NB4 (cell line): ENCODE results near the gene CBLB.

ENCODE experiments used
- DNase-seq: peaks from one replicate; pipeline ENCODE4 v3.0.0; 2010; ENCODE audit warnings: low read depth
- H3K4me3 ChIP-seq: one replicate; pipeline ENCODE4 v1.5.1; 2011; ENCODE audit warnings: mild to moderate bottlenecking, low read depth, low read length, moderate library complexity
- MYC ChIP-seq: IDR thresholded peaks from 2 replicates; pipeline ENCODE4 v1.6.1; 2011; ENCODE audit warnings: low read depth, low read length
- POLR2A ChIP-seq: IDR thresholded peaks from 2 replicates; pipeline ENCODE4 v1.6.1; 2011; ENCODE audit warnings: mild to moderate bottlenecking; ENCODE audit not compliant: insufficient read length; ENCODE audit errors: extremely low read depth
- TF ChIP-seq, protein P1 (sequence below): IDR thresholded peaks from 2 replicates; pipeline ENCODE4 v1.6.1; 2011; ENCODE audit warnings: low read depth, low read length
- TF ChIP-seq, protein P2 (sequence below): IDR thresholded peaks from one replicate; pipeline ENCODE4 v1.5.1; 2012; ENCODE audit warnings: low read depth, low read length

Gene CBLB

DNA sequence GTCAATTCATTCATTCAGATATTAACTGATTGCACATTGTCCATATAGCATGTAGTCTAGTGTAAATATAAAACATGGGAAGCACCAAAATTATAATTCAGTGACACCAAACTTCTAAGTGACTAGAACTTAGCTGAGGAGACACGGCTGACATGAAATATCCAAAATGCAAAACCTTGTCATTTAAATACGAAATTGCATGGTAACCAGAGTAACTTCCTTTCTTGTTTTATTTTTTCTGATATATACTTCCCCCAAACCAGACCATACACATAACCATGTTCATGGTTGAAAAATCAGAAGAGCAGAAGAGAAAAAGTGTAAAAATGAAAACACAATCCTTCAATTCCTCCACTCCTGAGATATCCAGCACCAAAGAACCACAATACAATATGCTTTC lies 38.0 kb downstream of the CBLB start:
- no peak overlapping the region for H3K4me3 ChIP-seq
- DNase-seq: no peak
- TF ChIP-seq, protein P1, sequence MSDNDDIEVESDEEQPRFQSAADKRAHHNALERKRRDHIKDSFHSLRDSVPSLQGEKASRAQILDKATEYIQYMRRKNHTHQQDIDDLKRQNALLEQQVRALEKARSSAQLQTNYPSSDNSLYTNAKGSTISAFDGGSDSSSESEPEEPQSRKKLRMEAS: no peak

DNA sequence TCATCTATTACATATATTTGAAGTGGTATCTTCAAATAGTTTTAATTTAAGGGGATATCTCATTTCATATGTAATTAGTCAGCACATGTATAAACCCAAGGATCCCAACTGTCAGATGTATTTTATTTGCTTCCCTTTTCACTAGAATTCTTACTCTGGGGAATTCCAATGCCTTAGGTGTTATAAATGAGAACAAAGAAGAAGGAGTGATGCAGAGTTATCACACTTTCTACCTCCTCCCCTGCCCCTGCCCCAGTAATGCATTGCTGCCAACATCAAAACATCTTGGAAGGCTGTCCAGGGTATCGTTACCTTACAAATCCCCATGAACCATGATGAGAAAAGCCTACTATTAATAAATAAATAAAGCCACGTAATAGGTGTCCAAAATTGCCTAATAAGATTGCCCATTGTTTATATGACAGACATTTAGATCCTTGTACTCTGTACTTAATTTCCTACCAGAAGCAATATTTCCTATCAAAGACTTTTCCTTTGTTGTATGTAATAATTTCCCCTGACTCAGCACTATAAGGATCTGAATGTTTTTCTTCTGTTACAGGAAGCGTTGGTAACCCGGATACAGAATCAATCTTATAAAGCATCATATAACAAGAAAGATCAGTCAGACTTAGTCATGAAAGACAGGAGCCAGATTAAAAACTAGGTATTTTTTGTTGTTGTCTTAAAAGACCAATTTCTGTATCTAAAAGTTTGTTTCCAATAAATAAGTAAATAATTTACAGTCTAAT lies 38.8 kb downstream of the CBLB start:
- no peak for TF ChIP-seq MYC
- TF ChIP-seq POLR2A: no peak
- TF ChIP-seq, protein P1: no peak
- TF ChIP-seq, protein P2, sequence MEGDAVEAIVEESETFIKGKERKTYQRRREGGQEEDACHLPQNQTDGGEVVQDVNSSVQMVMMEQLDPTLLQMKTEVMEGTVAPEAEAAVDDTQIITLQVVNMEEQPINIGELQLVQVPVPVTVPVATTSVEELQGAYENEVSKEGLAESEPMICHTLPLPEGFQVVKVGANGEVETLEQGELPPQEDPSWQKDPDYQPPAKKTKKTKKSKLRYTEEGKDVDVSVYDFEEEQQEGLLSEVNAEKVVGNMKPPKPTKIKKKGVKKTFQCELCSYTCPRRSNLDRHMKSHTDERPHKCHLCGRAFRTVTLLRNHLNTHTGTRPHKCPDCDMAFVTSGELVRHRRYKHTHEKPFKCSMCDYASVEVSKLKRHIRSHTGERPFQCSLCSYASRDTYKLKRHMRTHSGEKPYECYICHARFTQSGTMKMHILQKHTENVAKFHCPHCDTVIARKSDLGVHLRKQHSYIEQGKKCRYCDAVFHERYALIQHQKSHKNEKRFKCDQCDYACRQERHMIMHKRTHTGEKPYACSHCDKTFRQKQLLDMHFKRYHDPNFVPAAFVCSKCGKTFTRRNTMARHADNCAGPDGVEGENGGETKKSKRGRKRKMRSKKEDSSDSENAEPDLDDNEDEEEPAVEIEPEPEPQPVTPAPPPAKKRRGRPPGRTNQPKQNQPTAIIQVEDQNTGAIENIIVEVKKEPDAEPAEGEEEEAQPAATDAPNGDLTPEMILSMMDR: no peak
- no peak overlapping the region for H3K4me3 ChIP-seq
- DNase-seq: no peak

DNA sequence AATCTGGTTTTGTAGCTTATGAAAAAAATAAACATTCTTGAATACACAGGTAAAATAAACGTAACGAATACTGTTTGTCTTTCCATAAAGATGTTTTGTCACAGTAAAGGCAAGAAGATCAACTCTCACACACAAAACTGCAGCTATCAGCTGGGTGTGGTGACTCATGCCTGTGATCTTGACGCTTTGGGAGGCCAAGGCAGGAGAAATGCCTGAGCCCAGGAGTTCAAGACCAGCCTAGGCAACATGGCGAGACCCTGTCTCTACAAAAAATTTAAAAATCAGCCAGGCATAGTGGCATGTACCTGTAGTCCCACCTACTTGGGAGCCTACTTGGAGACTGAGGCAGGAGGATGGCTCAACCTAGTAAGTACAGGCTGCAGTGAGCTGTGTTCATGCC lies 39.6 kb downstream of the CBLB start:
- TF ChIP-seq, protein P1: no peak
- TF ChIP-seq MYC (no peak), POLR2A (no peak)
- TF ChIP-seq, protein P2: no peak
- DNase-seq: no peak
- H3K4me3 ChIP-seq: no peak overlapping the region

DNA sequence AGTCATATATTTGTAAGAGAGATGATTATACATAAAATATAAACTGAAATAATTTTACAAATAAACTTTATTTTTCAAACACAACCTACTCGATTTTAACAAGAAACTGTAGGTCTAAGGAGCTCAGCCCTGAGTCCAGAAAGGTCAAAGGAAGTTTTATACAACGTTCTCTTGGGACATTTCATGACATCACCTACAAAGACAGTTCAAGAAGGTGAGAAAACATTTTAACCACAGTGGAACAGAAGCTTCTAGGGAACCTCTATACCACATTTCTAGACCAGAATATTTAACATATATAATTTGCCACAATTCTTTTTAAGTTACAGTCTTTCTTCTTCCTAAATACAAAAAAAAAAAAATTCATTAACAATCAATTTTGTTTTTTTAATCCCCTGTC lies 40.1 kb downstream of the CBLB start:
- H3K4me3 ChIP-seq: no peak overlapping the region
- DNase-seq: no peak
- TF ChIP-seq, protein P1: no peak
- TF ChIP-seq, protein P2: no peak
- TF ChIP-seq POLR2A: no peak
- no peak for TF ChIP-seq MYC

DNA sequence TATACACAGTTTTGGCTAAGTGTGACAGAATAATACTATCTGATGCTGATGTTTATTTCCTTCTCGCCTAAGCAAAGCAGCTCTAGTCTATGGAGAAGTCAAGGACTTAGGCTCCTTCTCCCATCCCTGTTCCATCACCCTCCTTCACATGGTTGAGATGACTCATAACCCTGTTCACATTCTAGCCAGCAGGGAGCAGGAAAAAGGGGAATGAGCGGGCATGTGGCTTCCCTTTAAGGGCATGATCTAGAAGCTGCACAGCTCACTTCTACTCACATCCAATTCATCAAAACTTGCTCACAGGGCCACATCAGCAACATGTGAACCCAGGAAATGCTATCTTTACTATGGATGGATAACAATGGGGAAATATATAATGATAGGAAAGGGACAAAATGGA lies 40.9 kb downstream of the CBLB start:
- H3K4me3 ChIP-seq: no peak overlapping the region
- TF ChIP-seq MYC (no peak), POLR2A (no peak)
- TF ChIP-seq, protein P2: no peak
- TF ChIP-seq, protein P1: no peak
- peak; percentile 22 for DNase-seq

DNA sequence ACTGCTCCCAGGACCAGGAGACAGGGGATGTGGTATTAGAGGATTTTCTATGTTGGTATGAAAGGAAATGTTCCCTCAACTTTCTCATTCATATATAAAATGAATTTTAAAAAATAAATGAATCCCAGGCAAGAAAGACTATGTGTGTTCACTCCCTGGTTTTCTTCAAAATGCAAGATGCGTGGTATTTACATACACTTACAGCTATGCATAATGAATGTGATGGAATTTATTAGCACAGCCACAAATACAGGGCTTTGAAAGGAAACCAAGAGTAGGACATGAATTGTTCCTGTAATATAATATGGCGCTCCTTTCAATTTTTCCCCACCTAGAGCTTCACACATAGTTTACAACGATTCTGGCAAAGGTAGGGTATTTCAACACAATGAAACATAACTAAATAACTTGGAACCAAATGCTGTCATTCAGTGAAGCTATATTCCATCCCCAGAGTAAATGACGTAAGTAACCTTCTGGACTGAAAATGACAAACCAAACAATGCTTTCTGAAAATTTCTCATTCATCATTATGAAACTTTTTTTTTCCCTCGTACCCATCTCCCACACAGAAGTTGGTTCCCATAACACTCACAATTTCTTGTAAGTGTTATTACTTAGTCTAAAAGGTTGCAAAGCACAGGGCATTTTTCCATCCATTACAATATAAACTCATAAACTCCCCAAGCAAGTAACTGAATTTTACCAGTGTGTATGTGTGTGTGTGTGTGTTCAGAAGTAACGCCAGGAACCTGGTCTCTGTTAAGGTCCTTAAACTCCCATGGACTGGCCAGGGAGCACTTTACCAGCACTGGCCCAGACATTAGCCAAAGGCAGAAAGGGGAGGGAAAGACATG lies 41.8 kb downstream of the CBLB start:
- no peak overlapping the region for H3K4me3 ChIP-seq
- DNase-seq: no peak
- TF ChIP-seq, protein P2: no peak
- TF ChIP-seq, protein P1: no peak
- no peak for TF ChIP-seq MYC
- no peak for TF ChIP-seq POLR2A
